Caco-2 (cell line): Measurements from ENCODE around the gene STAP2. TPM values are rescaled to one million over a fixed set of nuclear protein-coding genes. Genes with fewer than 3 reads are reported as not detected.

Experiments used
- BruUV-seq: library from RNA; stranded (reverse); fragments of 400-500 nt; replicated peaks from 2 replicates; lab custom pipeline; 2021; lab: Mats Ljungman, UMichigan
- CTCF ChIA-PET: fragments of 300-600 bp; sonication (Branson Sonifier 250); formaldehyde crosslinking; loops from one replicate; lab custom pipeline; 2022; ENCODE audit warnings: antibody characterized with exemption; lab: Charles Lee
- POLR2A ChIA-PET: fragments of 300-600 bp; sonication (Branson Sonifier 250); formaldehyde crosslinking; loops from one replicate; lab custom pipeline; 2022; ENCODE audit warnings: antibody characterized with exemption; lab: Charles Lee
- DNase-seq, 2 experiments: peaks; one replicate each; pipeline versions ENCODE4 v3.0.0 to v3.0.0-alpha.2; 2020 to 2022
- H3K27me3 ChIP-seq: replicated peaks from 2 replicates; pipeline ENCODE4 v1.6.0; 2011; ENCODE audit warnings: low read length; ENCODE audit not compliant: control insufficient read depth, insufficient read depth
- H3K36me3 ChIP-seq: 2 replicates; pipeline ENCODE4 v1.5.1; 2011; ENCODE audit warnings: low read length; ENCODE audit not compliant: control insufficient read depth, insufficient read depth
- H3K4me1 ChIP-seq: fragments of 250-450 bp; sonication (Bioruptor Pico); 2 replicates; pipeline ENCODE4 v1.5.1; 2020; ENCODE audit warnings: mild to moderate bottlenecking
- H3K4me3 ChIP-seq: 2 replicates; pipeline ENCODE4 v1.5.1; 2011; ENCODE audit warnings: low read depth, mild to moderate bottlenecking, control low read depth, low read length
- H3K9me3 ChIP-seq: fragments of 250-450 bp; sonication (Bioruptor Pico); 2 replicates; pipeline ENCODE4 v1.5.1; 2020; ENCODE audit warnings: mild to moderate bottlenecking, moderate library complexity
- H3K27ac Mint-ChIP-seq: one replicate; pipeline ENCODE4 v1.8.0; 2022; ENCODE audit warnings: mixed read lengths; ENCODE audit not compliant: unreplicated experiment
- H3K27me3 Mint-ChIP-seq: one replicate; pipeline ENCODE4 v1.8.0; 2022; ENCODE audit warnings: mixed read lengths; ENCODE audit not compliant: insufficient read depth, unreplicated experiment
- H3K36me3 Mint-ChIP-seq: one replicate; pipeline ENCODE4 v1.8.0; 2022; ENCODE audit warnings: mild to moderate bottlenecking, mixed read lengths; ENCODE audit not compliant: insufficient read depth, unreplicated experiment
- H3K4me1 Mint-ChIP-seq: one replicate; pipeline ENCODE4 v1.8.0; 2022; ENCODE audit warnings: low read depth, mixed read lengths; ENCODE audit not compliant: unreplicated experiment
- H3K4me3 Mint-ChIP-seq: one replicate; pipeline ENCODE4 v1.8.0; 2022; ENCODE audit warnings: mild to moderate bottlenecking, moderate library complexity, mixed read lengths; ENCODE audit not compliant: unreplicated experiment
- H3K9me3 Mint-ChIP-seq: one replicate; pipeline ENCODE4 v1.8.0; 2022; ENCODE audit warnings: mixed read lengths; ENCODE audit not compliant: unreplicated experiment
- intact Hi-C: fragments of 100-400 bp; cut with micrococcal nuclease; formaldehyde crosslinking; loops from one replicate; pipeline ENCODE4 v1.10.0; 2022; ENCODE audit not compliant: unreplicated experiment
- total RNA-seq: library from RNA; stranded (reverse); gene quantifications from 2 replicates; pipeline ENCODE4 v1.2.3, GENCODE V29; 2022
- TF ChIP-seq, protein P1 (sequence below), 2 experiments: fragments of 200-600 bp in 1 of 2; IDR thresholded peaks; 1 replicate in 1 of 2; 2 replicates in 1 of 2; pipeline versions ENCODE4 v1.5.1 to v1.8.0; 2011 to 2022; ENCODE audit warnings: antibody characterized with exemption in 1 of 2, control low read depth in 1 of 2, inconsistent platforms in 1 of 2, low read depth in 1 of 2, low read length in 1 of 2, mild to moderate bottlenecking in 1 of 2, moderate library complexity in 1 of 2; ENCODE audit not compliant: insufficient read depth in 1 of 2, severe bottlenecking in 1 of 2, unreplicated experiment in 1 of 2

STAP2 gene
- total RNA-seq, 1 experiment from 2014 or later: 71.6 TPM

GRCh38 chr19:4279267-4279529 is 59.4 kb downstream of the STAP2 start:
- no peaks in the 10 kb centered on the region for H3K27me3 ChIP-seq
- H3K9me3 ChIP-seq: no peaks in the 10 kb centered on the region
- H3K27me3 Mint-ChIP-seq: peaks cover 7% of the 10 kb centered on the region
- H3K27ac Mint-ChIP-seq: no peak overlapping the region
- ChIA-PET POLR2A (no interaction called here), CTCF (interaction anchor here (1.4 kb wide), 1 partner anchor 12 kb away, joined by 11 read pairs; no protein-coding TSS in a partner anchor)
- H3K9me3 Mint-ChIP-seq: no peaks in the 10 kb centered on the region
- no peak for DNase-seq
- H3K4me3 Mint-ChIP-seq: peak overlapping the region; percentile 85
- no peaks in the 10 kb centered on the region for H3K36me3 Mint-ChIP-seq
- no TSS peak for BruUV-seq
- TF ChIP-seq, protein P1, sequence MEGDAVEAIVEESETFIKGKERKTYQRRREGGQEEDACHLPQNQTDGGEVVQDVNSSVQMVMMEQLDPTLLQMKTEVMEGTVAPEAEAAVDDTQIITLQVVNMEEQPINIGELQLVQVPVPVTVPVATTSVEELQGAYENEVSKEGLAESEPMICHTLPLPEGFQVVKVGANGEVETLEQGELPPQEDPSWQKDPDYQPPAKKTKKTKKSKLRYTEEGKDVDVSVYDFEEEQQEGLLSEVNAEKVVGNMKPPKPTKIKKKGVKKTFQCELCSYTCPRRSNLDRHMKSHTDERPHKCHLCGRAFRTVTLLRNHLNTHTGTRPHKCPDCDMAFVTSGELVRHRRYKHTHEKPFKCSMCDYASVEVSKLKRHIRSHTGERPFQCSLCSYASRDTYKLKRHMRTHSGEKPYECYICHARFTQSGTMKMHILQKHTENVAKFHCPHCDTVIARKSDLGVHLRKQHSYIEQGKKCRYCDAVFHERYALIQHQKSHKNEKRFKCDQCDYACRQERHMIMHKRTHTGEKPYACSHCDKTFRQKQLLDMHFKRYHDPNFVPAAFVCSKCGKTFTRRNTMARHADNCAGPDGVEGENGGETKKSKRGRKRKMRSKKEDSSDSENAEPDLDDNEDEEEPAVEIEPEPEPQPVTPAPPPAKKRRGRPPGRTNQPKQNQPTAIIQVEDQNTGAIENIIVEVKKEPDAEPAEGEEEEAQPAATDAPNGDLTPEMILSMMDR (IDR thresholded peaks at IDR 0.05; ENCODE audit: insufficient read depth in 1 of 2, low read depth in 1 of 2, low read length in 1 of 2, severe bottlenecking in 1 of 2, unreplicated experiment in 1 of 2): no peak
- H3K36me3 ChIP-seq: no peaks in the 10 kb centered on the region
- peaks cover 7% of the 10 kb centered on the region for H3K4me1 Mint-ChIP-seq
- peak overlapping the region; percentile 42 for H3K4me3 ChIP-seq
- peaks cover 8% of the 10 kb centered on the region for H3K4me1 ChIP-seq
- intact Hi-C loops: no loop called here

- Histone ChIP-seq H3K27me3 (no peaks in the 10 kb centered on the region), H3K9me3 (no peaks in the 10 kb centered on the region), H3K4me3 (peak within 1 kb of the TSS; percentile 42), H3K36me3 (no peaks in the 10 kb centered on the region), H3K4me1 (peaks cover 3% of the 10 kb centered on the region; the same call in 1 of the 2 replicates)
- CTCF ChIA-PET: interaction anchor here (1.4 kb wide), 1 partner anchor 11 kb away, joined by 11 read pairs; no protein-coding TSS in a partner anchor
- Mint-ChIP-seq H3K36me3 (no peaks in the 10 kb centered on the region), H3K4me3 (peak within 1 kb of the TSS; percentile 85), H3K27me3 (peaks cover 7% of the 10 kb centered on the region), H3K4me1 (peaks cover 7% of the 10 kb centered on the region), H3K27ac (no peak within 1 kb of the TSS), H3K9me3 (no peaks in the 10 kb centered on the region)
- BruUV-seq: no TSS peak
- TF ChIP-seq, protein P1 (IDR thresholded peaks at IDR 0.05; ENCODE audit: insufficient read depth in 1 of 2, low read depth in 1 of 2, low read length in 1 of 2, severe bottlenecking in 1 of 2, unreplicated experiment in 1 of 2): no peak
- no peak for DNase-seq
- intact Hi-C loops: no loop called here
- POLR2A ChIA-PET: no interaction called here
These were observed 60.0 kb downstream of the STAP2 start, which contains the start of gene SHD for GRCh38 chr19:4278419-4279266. TSS of gene SHD (plus strand) at chr19:4279266. CDS start at chr19:4280064, 798 bp downstream.

GRCh38 chr19:4278010-4278409 is 60.6 kb downstream of the STAP2 start:
- POLR2A ChIA-PET: no interaction called here
- no peaks in the 10 kb centered on the region for H3K9me3 ChIP-seq
- no peaks in the 10 kb centered on the region for H3K36me3 ChIP-seq
- H3K36me3 Mint-ChIP-seq: no peaks in the 10 kb centered on the region
- H3K4me1 Mint-ChIP-seq: peaks cover 7% of the 10 kb centered on the region
- H3K27ac Mint-ChIP-seq: no peak overlapping the region
- H3K27me3 ChIP-seq: no peaks in the 10 kb centered on the region
- CTCF ChIA-PET: interaction anchor here (1.4 kb wide), 1 partner anchor 10 kb away, joined by 11 read pairs; no protein-coding TSS in a partner anchor
- 0 out of 2 replicates have a peak, but pooled peaks cover 3% of the 10 kb centered on the region for H3K4me1 ChIP-seq
- no peak overlapping the region for H3K4me3 Mint-ChIP-seq
- peaks cover 7% of the 10 kb centered on the region for H3K27me3 Mint-ChIP-seq
- intact Hi-C loops: no loop called here
- H3K4me3 ChIP-seq: no peak overlapping the region
- TF ChIP-seq, protein P1 (IDR thresholded peaks at IDR 0.05; ENCODE audit: insufficient read depth in 1 of 2, low read depth in 1 of 2, low read length in 1 of 2, severe bottlenecking in 1 of 2, unreplicated experiment in 1 of 2): no peak
- no peaks in the 10 kb centered on the region for H3K9me3 Mint-ChIP-seq
- no TSS peak for BruUV-seq
- DNase-seq: no peak
